ES-I3 (cell line): ENCODE measurements around the gene ISG20.

ENCODE experiments used
- H3K36me3 ChIP-seq: 2 replicates; pipeline ENCODE4 v1.6.1; 2013; ENCODE audit warnings: mild to moderate bottlenecking, low read length, control low read depth, moderate library complexity; ENCODE audit not compliant: insufficient read depth
- H3K4me1 ChIP-seq: 2 replicates; pipeline ENCODE4 v1.6.1; 2013; ENCODE audit warnings: mild to moderate bottlenecking, control low read depth, low read length; ENCODE audit not compliant: insufficient read depth
- H3K9ac ChIP-seq: 2 replicates; pipeline ENCODE4 v1.6.1; 2013; ENCODE audit warnings: low read depth, mild to moderate bottlenecking, low read length, moderate library complexity
- H3K9me3 ChIP-seq: 2 replicates; pipeline ENCODE4 v1.6.1; 2013; ENCODE audit warnings: mild to moderate bottlenecking, low read length, moderate library complexity; ENCODE audit not compliant: control insufficient read depth, insufficient read depth

ISG20 gene

GRCh38 chr15:88688394-88688933, 49.6 kb downstream of the ISG20 start:
- no peaks in the 10 kb centered on the region; the same call in none of the 2 replicates for H3K9me3 ChIP-seq
- H3K36me3 ChIP-seq, result no peaks in the 10 kb centered on the region
- no peaks in the 10 kb centered on the region for H3K4me1 ChIP-seq
- H3K9ac ChIP-seq, result no peak overlapping the region

DNA sequence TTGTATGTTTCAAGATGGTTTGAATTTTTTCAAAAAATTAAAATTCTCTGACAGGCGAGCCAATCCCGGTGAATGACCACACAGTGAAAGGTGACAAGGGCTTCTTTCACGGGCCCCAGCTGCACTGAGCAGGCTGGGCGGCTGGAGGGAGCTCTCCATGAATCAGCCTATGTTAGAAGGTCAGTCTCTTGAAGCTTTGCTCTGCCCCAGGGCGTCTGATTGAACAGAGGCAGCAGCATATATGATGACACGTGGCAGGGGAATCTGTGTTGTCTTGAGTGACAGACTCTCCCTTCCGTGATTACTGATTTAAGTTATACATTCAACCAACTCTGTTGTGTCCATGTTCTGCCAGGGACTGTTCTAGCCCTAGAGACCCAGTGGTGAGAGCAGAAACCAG, 51.5 kb downstream of the ISG20 start:
- Histone ChIP-seq H3K36me3 (no peaks in the 10 kb centered on the region), H3K4me1 (no peaks in the 10 kb centered on the region), H3K9ac (no peak overlapping the region), H3K9me3 (no peaks in the 10 kb centered on the region; the same call in none of the 2 replicates)

- Histone ChIP-seq H3K9me3 (no peaks in the 10 kb centered on the region; the same call in none of the 2 replicates), H3K9ac (no peak overlapping the region), H3K36me3 (no peaks in the 10 kb centered on the region), H3K4me1 (no peaks in the 10 kb centered on the region)
Observed at GRCh38 chr15:88693191-88693590, 54.4 kb downstream of the ISG20 start.

DNA sequence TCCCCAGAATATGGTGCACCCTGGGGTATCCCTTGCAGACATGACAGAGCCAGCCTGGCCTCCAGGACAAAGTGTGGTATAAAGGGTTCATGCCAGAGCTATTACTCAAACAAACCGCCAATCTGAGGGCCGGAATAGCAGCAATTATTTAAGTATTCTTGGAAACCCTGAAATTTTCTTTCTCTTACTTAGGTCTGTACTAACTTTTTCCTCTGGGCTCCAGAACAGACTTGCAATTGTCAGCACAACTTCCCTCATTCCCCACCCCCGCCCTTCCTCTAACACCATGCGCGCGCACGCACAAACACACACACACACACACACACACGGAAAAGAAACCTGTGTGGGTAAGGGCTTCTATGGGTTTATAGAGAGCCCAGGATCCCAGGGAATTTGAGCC, 56.3 kb downstream of the ISG20 start:
- H3K9ac ChIP-seq, result no peak overlapping the region
- H3K9me3 ChIP-seq, result no peaks in the 10 kb centered on the region
- no peaks in the 10 kb centered on the region for H3K4me1 ChIP-seq
- no peaks in the 10 kb centered on the region for H3K36me3 ChIP-seq

GRCh38 chr15:88695691-88696251, 57.0 kb downstream of the ISG20 start:
- Histone ChIP-seq H3K4me1 (no peaks in the 10 kb centered on the region), H3K9ac (no peak overlapping the region), H3K36me3 (no peaks in the 10 kb centered on the region), H3K9me3 (no peaks in the 10 kb centered on the region)

GRCh38 chr15:88696254-88696653, 57.4 kb downstream of the ISG20 start:
- H3K36me3 ChIP-seq, result no peaks in the 10 kb centered on the region

GRCh38 chr15:88697276-88697675, 58.5 kb downstream of the ISG20 start:
- Histone ChIP-seq H3K9me3 (no peaks in the 10 kb centered on the region), H3K4me1 (no peaks in the 10 kb centered on the region), H3K9ac (no peak overlapping the region), H3K36me3 (no peaks in the 10 kb centered on the region)

More at GRCh38 chr15:88696254-88696653, 57.4 kb downstream of the ISG20 start:
- H3K9ac ChIP-seq, result no peak overlapping the region
- no peaks in the 10 kb centered on the region for H3K4me1 ChIP-seq
- no peaks in the 10 kb centered on the region for H3K9me3 ChIP-seq

DNA sequence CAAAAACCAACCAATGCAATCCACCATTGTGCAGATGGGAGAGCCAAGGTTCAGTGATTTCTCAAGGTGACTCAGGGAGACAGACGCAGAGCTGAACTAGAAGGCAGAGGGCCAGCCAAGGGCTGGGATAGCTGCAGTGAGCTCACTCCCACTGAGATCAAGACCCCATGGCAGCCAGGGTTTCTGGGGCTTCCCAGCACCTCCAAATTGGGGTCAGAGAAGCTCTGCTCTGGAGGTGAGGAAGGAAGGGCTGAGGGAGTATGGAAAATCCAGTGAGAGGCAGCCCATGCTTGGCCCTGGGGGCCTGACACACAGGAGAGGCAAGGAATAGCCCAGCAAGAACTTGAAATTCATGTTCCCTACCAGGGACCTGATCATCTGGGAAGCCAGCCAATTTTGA, 61.0 kb downstream of the ISG20 start:
- Histone ChIP-seq H3K36me3 (no peaks in the 10 kb centered on the region), H3K9ac (no peak overlapping the region), H3K4me1 (no peaks in the 10 kb centered on the region), H3K9me3 (no peaks in the 10 kb centered on the region)

- Histone ChIP-seq H3K9me3 (no peaks in the 10 kb centered on the region), H3K4me1 (no peaks in the 10 kb centered on the region), H3K9ac (no peak overlapping the region), H3K36me3 (no peaks in the 10 kb centered on the region)
Observed at GRCh38 chr15:88700716-88701115, 61.9 kb downstream of the ISG20 start.

DNA sequence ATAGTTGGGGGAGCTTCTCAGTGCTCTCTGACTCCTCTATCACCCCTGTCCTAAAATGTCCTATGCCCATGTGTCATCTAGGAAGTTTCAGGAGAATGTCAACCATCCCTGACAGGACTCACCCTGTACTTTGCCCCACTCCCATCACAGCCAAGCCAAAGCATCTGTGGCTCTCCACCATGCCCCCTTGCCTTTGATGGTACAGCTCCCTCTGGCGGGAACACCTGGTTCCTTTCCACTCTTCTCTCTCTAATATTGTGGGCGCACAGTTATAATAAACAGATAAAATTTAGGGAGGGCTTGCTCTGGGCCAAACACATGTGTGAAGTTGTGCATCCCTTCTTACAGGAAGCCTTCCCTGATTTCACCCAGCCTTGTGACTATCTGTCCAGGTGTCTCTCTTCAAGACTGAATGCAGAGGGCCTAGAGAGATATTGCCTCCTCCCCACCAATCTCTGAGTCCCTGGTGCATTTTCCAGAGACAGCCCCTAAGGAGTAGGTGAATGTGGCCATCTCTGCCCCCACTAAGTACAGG, 62.8 kb downstream of the ISG20 start:
- H3K36me3 ChIP-seq, result no peaks in the 10 kb centered on the region

DNA sequence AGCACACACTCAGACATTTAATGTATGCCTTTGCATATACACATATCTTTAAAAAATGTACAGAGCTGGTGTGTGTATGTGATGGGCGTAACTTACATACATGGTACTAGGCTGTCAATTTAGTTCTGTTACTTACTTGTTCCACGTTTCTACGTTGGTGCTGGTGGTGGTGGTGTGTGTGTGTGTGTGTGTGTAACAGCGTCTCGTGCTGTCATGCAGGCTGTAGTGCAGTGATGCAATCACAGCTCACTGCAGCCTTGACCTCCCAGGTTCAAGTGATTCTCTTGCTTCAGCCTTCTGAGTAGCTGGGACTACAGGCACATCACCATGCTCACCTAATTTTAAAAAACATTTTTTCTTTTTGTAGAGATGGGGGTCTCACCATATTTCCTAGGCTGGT, 64.2 kb downstream of the ISG20 start:
- Histone ChIP-seq H3K9ac (no peak overlapping the region), H3K9me3 (no peaks in the 10 kb centered on the region), H3K36me3 (no peaks in the 10 kb centered on the region), H3K4me1 (no peaks in the 10 kb centered on the region)

More for the DNA sequence above, 62.8 kb downstream of the ISG20 start:
- Histone ChIP-seq H3K9ac (no peak overlapping the region), H3K9me3 (no peaks in the 10 kb centered on the region), H3K4me1 (no peaks in the 10 kb centered on the region)

GRCh38 chr15:88703533-88703932, 64.7 kb downstream of the ISG20 start:
- no peaks in the 10 kb centered on the region for H3K36me3 ChIP-seq

DNA sequence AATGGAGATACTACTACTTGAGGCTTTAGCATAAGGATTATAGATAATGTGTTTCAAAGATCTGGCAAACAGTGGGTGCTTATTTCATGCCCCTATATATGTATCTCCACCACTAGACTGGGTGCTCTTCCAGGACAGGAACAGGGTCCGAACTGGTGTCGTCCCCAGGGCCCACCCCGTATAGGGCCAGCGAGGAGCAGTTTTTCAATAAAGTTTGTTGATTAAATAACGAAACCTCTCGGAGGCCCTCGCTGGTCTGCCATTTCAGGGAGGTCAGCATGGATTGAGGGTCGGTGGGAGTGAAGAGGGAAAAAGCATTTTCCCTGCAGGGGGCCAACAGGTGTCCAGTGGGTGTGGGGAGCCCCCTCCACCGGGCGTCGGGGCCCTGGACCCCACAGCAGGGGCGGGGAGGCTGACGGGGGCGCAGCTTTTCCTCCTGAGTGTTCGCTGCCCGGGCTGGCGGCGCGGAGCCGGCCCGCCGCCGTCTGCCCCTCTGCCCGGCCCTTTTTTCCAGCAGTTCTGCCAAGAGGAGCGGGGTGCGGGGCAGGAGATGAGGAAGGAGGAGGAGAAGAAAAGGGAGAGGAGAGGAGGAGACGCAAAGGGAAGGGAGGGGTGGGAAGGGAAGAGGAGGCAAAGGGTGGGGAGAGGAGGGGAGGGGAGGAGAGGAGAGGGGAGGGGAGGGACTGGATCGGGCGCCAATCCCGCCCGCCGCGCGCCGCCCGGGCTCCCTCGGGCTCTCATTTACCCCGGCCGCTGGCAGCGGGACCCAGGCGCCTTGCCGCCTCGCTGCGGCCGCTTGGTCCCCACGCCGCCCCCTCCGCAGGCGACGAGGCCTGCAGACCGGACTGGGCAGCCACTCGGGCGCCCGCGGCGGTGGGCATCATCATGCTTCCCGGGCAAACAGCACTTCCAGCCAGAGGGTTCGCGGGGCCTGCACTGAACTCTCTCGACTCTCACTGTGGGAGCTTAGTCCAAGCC, 66.3 kb downstream of the ISG20 start:
- peak overlapping the region; percentile 85 for H3K9ac ChIP-seq
- H3K4me1 ChIP-seq, result no peaks in the 10 kb centered on the region
- no peaks in the 10 kb centered on the region for H3K9me3 ChIP-seq
- no peaks in the 10 kb centered on the region for H3K36me3 ChIP-seq

More at GRCh38 chr15:88703533-88703932, 64.7 kb downstream of the ISG20 start:
- H3K4me1 ChIP-seq, result no peaks in the 10 kb centered on the region
- H3K9me3 ChIP-seq, result no peaks in the 10 kb centered on the region
- no peak overlapping the region for H3K9ac ChIP-seq

DNA sequence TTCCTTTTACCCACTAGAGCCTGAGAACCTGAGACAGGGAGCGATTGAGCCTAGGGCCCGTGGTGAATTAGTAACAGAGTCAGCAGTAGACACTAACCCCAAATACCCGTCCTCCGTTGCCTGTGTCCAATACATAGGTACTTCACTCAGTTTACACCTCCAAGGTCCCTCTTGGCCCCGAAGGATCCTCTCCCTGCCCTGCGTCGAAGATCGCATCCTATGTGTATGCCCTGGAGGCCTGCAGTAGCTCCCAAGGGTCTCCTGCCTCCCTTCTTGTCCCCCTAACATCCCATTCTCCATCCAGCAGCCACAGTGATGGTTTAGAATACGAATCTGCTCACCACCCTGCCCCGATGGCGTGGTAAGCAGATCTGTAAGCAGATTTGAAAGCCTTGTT, 67.0 kb downstream of the ISG20 start:
- Histone ChIP-seq H3K36me3 (no peaks in the 10 kb centered on the region), H3K4me1 (no peaks in the 10 kb centered on the region), H3K9ac (peak overlapping the region; percentile 85), H3K9me3 (no peaks in the 10 kb centered on the region)
